ENCODE data around the gene RAD51B. TPM values are rescaled to one million over a fixed set of nuclear protein-coding genes. Genes with fewer than 3 reads are reported as not detected.

RAD51B gene
- polyA plus RNA-seq, 3 donors = 3.6 to 11.6 (median 9.4) TPM

DNA sequence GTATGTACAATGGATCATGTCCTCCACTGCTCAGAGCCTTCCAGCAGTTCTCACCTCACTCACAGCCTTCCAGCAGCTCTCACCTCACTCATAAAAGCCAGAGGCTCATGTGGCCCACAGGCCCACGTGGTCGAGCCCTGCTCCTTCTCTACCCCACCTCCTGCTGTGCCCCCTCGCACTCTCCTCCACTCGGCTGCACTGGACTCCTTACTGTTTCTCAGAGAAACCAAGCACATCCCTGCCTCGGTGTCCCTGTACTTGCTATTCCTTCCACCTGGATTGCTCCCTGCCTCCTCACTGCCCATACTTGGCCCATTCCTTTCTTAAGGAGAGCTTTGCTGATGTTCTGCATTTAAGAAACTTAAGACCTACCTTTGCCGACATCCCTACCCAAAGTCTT, 753.5 kb downstream of the RAD51B start:
- TF ChIP-seq CTCF (IDR thresholded peaks at IDR 0.05) = no peak

DNA sequence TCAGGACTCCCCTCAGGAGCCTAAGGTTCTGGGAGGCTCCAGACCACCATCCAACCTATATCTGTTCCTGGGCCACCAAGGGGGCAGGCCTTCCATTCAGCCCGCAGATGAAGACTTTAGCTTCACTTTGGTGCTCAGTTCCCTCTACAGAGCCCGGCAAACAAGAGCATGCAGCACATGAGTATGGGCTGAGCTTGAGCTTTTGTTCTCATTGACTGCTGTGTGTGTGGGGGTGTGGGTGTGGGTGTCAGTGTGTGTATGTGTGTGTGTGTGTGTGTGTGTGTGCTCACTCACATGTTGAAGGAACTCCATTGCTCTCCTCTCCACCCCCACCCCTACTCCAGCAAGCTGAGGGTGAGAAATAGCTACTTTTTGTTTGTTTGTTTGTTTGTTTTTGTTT, 754.1 kb downstream of the RAD51B start:
- no peaks in the 10 kb centered on the region for H3K27me3 ChIP-seq (ENCODE audit: control insufficient read depth in 2 of 2, insufficient read depth in 2 of 2, low read length in 2 of 2)
- no peaks in the 10 kb centered on the region for H3K36me3 ChIP-seq (replicated peaks in 1 of 2; ENCODE audit: control insufficient read depth in 1 of 2, insufficient read depth in 2 of 2, low read length in 2 of 2)
- intact Hi-C loops (cut with micrococcal nuclease) = no loop called here
- no peak overlapping the region for H3K4me3 ChIP-seq (replicated peaks in 1 of 3; ENCODE audit: low read depth in 2 of 3, low read length in 3 of 3)
- Mint-ChIP-seq H3K36me3 (peaks cover 11% of the 10 kb centered on the region in 2 donors), H3K27me3 (ENCODE audit: low read depth in 3 of 3) (peaks cover 0 to 3% (median 2%) of the 10 kb centered on the region in 3 donors), H3K9me3 (peaks cover 0 to 11% (median 4%) of the 10 kb centered on the region in 7 donors), H3K4me1 (peaks cover 53% of the 10 kb centered on the region), H3K27ac (peak overlapping the region in 1 of 7 donors; percentile 61), H3K4me3 (no peak overlapping the region)
- H2AFZ ChIP-seq (ENCODE audit: insufficient read depth, low read depth, low read length, poor library complexity, severe bottlenecking) = no peak overlapping the region
- 85% methylated on average over 2 of the region's 2 CpGs for WGBS (ENCODE audit: insufficient coverage)
- no peak overlapping the region for H3K9ac ChIP-seq (ENCODE audit: insufficient read depth, low read length, poor library complexity, severe bottlenecking)
- H3K9me3 ChIP-seq (replicated peaks in 1 of 2; ENCODE audit: control insufficient read depth in 1 of 2, insufficient read depth in 1 of 2, low read length in 2 of 2) = no peaks in the 10 kb centered on the region
- DNase-seq = no peak
- H3K4me2 ChIP-seq (replicated peaks; ENCODE audit: extremely low read depth, low read length, poor library complexity, severe bottlenecking) = no peak overlapping the region
- H3K4me1 ChIP-seq (ENCODE audit: control insufficient read depth in 1 of 2, insufficient read depth in 2 of 2, low read length in 2 of 2) = peaks cover 50 to 55% of the 10 kb centered on the region in 2 donors
- no peaks in the 10 kb centered on the region for H4K20me1 ChIP-seq (ENCODE audit: insufficient read depth, low read length)
- no peak for TF ChIP-seq CTCF (IDR thresholded peaks at IDR 0.05)
- no peak overlapping the region for H3K27ac ChIP-seq (ENCODE audit: low read depth in 1 of 2, low read length in 2 of 2)
- no peaks in the 10 kb centered on the region for H3K79me2 ChIP-seq (ENCODE audit: insufficient read depth, low read length)

More for the DNA sequence above, 753.5 kb downstream of the RAD51B start:
- no peak overlapping the region for H2AFZ ChIP-seq (ENCODE audit: insufficient read depth, low read depth, low read length, poor library complexity, severe bottlenecking)
- Mint-ChIP-seq H3K27ac (peak overlapping the region in 1 of 7 donors; percentile 25), H3K9me3 (peaks cover 0 to 8% (median 3%) of the 10 kb centered on the region in 7 donors), H3K27me3 (ENCODE audit: low read depth in 3 of 3) (peaks cover 0 to 3% (median 2%) of the 10 kb centered on the region in 3 donors), H3K4me3 (no peak overlapping the region), H3K4me1 (peaks cover 51% of the 10 kb centered on the region), H3K36me3 (peaks cover 8 to 9% of the 10 kb centered on the region in 2 donors)
- intact Hi-C loops (cut with micrococcal nuclease) = no loop called here
- WGBS (ENCODE audit: insufficient coverage) = 93% methylated on average over 6 of the region's 6 CpGs
- DNase-seq = no peak
- no peak overlapping the region for H3K27ac ChIP-seq (ENCODE audit: low read depth in 1 of 2, low read length in 2 of 2)
- peaks cover 48 to 53% of the 10 kb centered on the region in 2 donors for H3K4me1 ChIP-seq (ENCODE audit: control insufficient read depth in 1 of 2, insufficient read depth in 2 of 2, low read length in 2 of 2)
- H3K9ac ChIP-seq (ENCODE audit: insufficient read depth, low read length, poor library complexity, severe bottlenecking) = no peak overlapping the region
- no peaks in the 10 kb centered on the region for H3K9me3 ChIP-seq (replicated peaks in 1 of 2; ENCODE audit: control insufficient read depth in 1 of 2, insufficient read depth in 1 of 2, low read length in 2 of 2)
- H3K79me2 ChIP-seq (ENCODE audit: insufficient read depth, low read length) = no peaks in the 10 kb centered on the region
- H3K27me3 ChIP-seq (ENCODE audit: control insufficient read depth in 2 of 2, insufficient read depth in 2 of 2, low read length in 2 of 2) = no peaks in the 10 kb centered on the region
- no peak overlapping the region for H3K4me2 ChIP-seq (replicated peaks; ENCODE audit: extremely low read depth, low read length, poor library complexity, severe bottlenecking)
- no peaks in the 10 kb centered on the region for H4K20me1 ChIP-seq (ENCODE audit: insufficient read depth, low read length)
- H3K36me3 ChIP-seq (replicated peaks in 1 of 2; ENCODE audit: control insufficient read depth in 1 of 2, insufficient read depth in 2 of 2, low read length in 2 of 2) = no peaks in the 10 kb centered on the region
- H3K4me3 ChIP-seq (replicated peaks in 1 of 3; ENCODE audit: low read depth in 2 of 3, low read length in 3 of 3) = no peak overlapping the region
